Mesothelial cell of epicardium (in vitro differentiated cells): Measurements from ENCODE around the gene NHSL1. TPM values are rescaled to one million over a fixed set of nuclear protein-coding genes. Genes with fewer than 3 reads are reported as not detected.
A peak's percentile ranks its signal among the peaks of the same experiment; 100 is the strongest.

ENCODE experiments used
- DNase-seq, 2 experiments: peaks; one replicate each; pipeline ENCODE4 v3.0.0; 2021; ENCODE audit warnings: low spot score in 2 of 2; ENCODE audit not compliant: unreplicated experiment in 2 of 2
- H3K27ac Mint-ChIP-seq: 2 replicates; pipeline ENCODE4 v1.8.0; 2021; ENCODE audit warnings: mixed read lengths
- H3K27me3 Mint-ChIP-seq: 2 replicates; pipeline ENCODE4 v1.8.0; 2021; ENCODE audit warnings: low read depth, mixed read lengths
- H3K36me3 Mint-ChIP-seq: 2 replicates; pipeline ENCODE4 v1.8.0; 2021; ENCODE audit warnings: mixed read lengths
- H3K4me1 Mint-ChIP-seq: 2 replicates; pipeline ENCODE4 v1.8.0; 2021; ENCODE audit warnings: mixed read lengths
- H3K4me3 Mint-ChIP-seq: 2 replicates; pipeline ENCODE4 v1.8.0; 2021; ENCODE audit warnings: mild to moderate bottlenecking, moderate library complexity, mixed read lengths
- H3K9me3 Mint-ChIP-seq: 2 replicates; pipeline ENCODE4 v1.8.0; 2021; ENCODE audit warnings: mixed read lengths
- total RNA-seq: library from RNA; stranded (reverse); gene quantifications from 3 replicates; pipeline ENCODE4 v1.2.1, GENCODE V29; 2021
- TF ChIP-seq, protein P1 (sequence below): fragments of 200-600 bp; sonication (generic); IDR thresholded peaks from one replicate; pipeline ENCODE4 v1.5.0; 2021; ENCODE audit warnings: antibody characterized with exemption; ENCODE audit not compliant: unreplicated experiment

The NHSL1 gene
- total RNA-seq, 1 donor from 2014 or later, result 68.0 TPM

DNA sequence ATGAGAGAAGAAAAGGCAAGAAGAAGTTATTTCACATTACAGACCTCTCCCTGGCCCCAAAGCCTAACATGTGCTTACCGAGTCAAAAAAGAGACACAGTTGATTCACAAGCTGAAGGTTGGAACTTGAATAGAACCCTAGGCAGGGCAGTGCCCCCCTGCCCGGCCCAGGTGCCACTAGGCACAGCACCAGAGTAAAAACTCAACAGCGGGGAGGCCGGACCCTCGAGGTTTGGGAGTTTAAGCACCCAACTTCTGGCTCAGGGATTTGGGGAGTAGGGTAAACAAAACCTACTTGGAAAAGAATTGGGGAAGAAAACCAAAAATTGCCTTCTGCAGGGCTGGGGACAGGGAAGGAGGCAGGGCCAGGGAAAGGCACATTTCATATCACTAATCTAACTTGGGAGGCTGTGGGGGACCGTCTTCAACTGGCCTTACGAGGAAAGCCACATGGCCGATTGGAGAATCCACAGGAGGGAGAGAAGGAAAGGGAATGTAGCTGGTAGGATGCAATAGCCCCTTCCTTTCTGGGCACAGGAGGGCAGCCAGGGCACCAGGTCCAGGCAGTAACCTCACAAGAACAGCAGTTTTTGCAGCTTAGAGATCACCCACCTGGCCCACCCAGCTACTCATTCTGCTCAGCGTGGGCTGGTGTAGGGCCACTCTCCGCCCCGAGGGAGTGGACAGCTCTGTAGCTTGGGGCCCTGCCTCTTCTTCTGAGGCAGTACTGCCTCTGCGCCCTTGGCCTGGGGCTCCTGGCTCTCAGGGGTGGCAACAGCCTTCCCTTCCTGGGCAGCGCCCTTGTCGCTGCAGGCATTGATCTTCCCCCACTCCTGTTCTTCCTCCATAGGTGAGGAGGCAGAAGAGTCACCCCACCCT, 97.1 kb downstream of the NHSL1 start:
- H3K9me3 Mint-ChIP-seq, result no peaks in the 10 kb centered on the region
- peaks cover 26% of the 10 kb centered on the region for H3K4me1 Mint-ChIP-seq
- peaks cover 8% of the 10 kb centered on the region for H3K36me3 Mint-ChIP-seq
- H3K27ac Mint-ChIP-seq, result peak overlapping the region; percentile 19
- TF ChIP-seq, protein P1, sequence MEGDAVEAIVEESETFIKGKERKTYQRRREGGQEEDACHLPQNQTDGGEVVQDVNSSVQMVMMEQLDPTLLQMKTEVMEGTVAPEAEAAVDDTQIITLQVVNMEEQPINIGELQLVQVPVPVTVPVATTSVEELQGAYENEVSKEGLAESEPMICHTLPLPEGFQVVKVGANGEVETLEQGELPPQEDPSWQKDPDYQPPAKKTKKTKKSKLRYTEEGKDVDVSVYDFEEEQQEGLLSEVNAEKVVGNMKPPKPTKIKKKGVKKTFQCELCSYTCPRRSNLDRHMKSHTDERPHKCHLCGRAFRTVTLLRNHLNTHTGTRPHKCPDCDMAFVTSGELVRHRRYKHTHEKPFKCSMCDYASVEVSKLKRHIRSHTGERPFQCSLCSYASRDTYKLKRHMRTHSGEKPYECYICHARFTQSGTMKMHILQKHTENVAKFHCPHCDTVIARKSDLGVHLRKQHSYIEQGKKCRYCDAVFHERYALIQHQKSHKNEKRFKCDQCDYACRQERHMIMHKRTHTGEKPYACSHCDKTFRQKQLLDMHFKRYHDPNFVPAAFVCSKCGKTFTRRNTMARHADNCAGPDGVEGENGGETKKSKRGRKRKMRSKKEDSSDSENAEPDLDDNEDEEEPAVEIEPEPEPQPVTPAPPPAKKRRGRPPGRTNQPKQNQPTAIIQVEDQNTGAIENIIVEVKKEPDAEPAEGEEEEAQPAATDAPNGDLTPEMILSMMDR, result no peak
- DNase-seq, result no peak
- H3K4me3 Mint-ChIP-seq, result peak overlapping the region; percentile 28
- no peaks in the 10 kb centered on the region for H3K27me3 Mint-ChIP-seq

DNA sequence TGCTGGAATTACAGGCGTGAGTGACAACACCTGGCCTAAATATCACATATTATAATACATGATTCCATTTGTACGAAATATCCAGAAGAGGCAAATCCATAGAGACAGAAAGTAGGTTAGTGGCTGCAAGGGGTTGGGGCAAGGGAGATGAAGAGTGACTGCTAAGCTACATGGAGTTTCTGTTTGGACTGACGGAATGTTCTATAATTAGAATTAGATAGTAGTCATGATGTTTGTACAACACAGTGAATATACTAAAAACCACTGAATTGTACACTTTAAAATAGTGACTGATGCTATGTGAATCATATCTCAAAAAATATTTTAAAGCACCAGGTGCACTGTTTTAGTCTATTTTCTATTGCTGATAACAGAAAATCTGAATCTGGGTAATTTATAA, 99.0 kb downstream of the NHSL1 start:
- Mint-ChIP-seq H3K36me3 (no peaks in the 10 kb centered on the region), H3K4me3 (no peak overlapping the region), H3K27ac (no peak overlapping the region), H3K9me3 (no peaks in the 10 kb centered on the region), H3K4me1 (peaks cover 22% of the 10 kb centered on the region), H3K27me3 (no peaks in the 10 kb centered on the region)
- DNase-seq, result no peak
- TF ChIP-seq, protein P1, result no peak

DNA sequence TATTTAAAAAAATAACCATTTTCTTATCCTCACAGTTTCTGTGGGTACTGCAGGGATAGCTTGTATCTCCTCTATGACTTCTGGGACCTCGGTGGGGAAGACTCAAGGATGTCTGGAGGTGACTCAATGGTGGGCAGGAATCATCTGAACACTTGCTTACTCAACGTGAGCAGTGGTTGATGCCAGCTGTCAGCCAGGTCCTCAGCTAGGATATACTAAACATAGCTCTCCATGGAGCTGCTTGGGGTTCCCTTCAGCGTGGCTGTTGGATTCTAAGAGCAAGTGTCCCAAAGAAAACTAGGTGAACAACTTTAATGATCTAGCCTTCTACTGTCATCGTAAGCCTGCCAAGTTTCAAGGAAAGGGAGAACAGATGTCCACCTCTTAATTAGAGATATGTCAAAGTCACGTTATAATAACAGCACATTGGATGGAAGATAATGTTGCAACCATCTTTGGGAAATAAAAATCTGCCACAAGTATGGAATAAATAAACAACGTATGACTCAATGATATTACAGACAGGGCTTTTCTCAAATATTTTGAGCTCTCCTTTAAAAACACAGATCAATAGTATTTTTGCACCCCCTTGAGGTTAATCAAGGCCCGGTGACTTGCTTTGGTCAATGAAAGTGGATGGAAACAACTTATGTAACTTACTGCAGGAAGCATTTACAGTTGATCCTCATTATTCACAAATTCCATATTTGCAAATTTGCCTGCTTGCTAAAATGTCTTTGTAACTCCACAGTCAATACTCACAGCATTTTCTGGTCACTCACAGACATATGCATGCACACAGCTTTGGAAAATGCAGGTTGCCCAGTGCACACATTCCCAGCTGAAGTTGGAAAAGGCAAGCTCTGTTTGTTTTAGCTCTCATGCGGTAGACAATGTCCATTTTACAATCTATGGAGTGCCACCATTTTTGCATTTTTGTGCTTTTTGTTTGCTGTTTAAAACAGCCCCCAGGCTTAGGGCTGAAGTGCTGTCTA, 101.9 kb downstream of the NHSL1 start:
- no peaks in the 10 kb centered on the region for H3K9me3 Mint-ChIP-seq
- no peak overlapping the region for H3K4me3 Mint-ChIP-seq
- no peaks in the 10 kb centered on the region for H3K36me3 Mint-ChIP-seq
- H3K27ac Mint-ChIP-seq, result no peak overlapping the region
- TF ChIP-seq, protein P1, result no peak
- peaks cover 19% of the 10 kb centered on the region for H3K4me1 Mint-ChIP-seq
- no peaks in the 10 kb centered on the region for H3K27me3 Mint-ChIP-seq
- no peak for DNase-seq

DNA sequence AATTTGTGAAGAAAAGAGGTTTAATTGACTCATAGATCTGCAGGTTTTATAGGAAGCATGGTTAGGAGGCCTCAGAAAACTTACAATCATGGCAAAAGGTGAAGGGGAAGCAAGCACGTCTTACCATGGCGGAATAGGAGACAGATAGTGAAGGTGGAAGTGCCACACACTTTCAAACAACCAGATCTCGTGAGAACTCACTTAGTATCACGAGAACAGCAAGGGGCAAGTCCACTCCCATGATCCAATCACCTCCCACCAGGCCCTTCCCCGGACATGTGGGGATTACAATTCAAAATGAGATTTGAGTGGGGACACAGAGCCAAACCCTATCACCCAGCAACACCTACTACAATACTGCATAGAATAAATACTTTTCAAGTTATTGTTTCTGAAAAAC, 102.6 kb downstream of the NHSL1 start:
- H3K27me3 Mint-ChIP-seq, result no peaks in the 10 kb centered on the region
- no peaks in the 10 kb centered on the region for H3K9me3 Mint-ChIP-seq
- H3K27ac Mint-ChIP-seq, result no peak overlapping the region
- H3K36me3 Mint-ChIP-seq, result no peaks in the 10 kb centered on the region
- TF ChIP-seq, protein P1, result no peak
- peaks cover 19% of the 10 kb centered on the region for H3K4me1 Mint-ChIP-seq
- DNase-seq, result no peak
- H3K4me3 Mint-ChIP-seq, result no peak overlapping the region

DNA sequence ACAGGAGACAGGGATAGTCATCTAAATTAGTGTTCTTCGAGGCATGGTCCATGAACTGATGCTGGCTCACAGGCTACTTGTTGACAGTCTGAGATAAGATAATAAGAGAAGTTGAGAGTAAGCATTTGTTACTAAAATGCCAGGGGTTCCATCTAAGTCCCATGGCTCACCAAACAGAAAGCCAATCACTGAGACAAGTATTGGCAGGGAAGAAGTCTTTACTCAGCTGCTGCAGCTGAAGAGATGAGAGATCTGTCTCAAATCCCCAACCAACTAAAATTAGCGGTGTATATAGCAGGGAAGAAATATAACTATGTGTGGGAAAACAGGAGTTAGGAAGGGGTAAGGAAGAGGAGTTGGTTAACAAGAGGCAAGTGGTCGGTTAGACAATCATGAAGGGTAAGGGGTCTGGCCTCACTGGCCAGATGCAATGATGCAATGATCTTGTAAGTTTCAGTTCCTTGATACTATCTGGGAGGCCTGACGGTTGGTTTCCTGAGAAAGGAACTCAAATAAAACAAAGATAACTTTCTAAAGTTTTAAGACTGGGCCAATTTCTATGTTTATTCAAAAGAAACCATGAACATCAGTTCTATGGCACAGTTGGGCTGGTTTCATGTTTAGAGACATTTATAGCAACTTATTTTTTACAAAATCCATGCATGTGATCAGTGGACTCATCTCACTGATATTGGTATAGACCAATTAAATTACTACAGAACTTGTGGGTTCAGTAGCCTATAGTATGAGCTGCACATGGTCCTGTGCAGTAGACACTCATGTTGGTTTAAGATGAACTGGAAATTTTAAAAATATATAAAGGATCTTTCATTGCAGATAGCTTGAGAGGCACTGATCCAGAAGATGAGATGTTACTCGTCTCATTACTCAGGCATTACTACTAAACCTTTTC, 105.2 kb downstream of the NHSL1 start:
- Mint-ChIP-seq H3K9me3 (no peaks in the 10 kb centered on the region), H3K36me3 (no peaks in the 10 kb centered on the region), H3K4me3 (no peak overlapping the region), H3K27ac (no peak overlapping the region), H3K27me3 (no peaks in the 10 kb centered on the region), H3K4me1 (peaks cover 21% of the 10 kb centered on the region)
- no peak for DNase-seq
- TF ChIP-seq, protein P1, result no peak
